ENCODE measurements around the gene BMAL2. TPM values are rescaled to one million over a fixed set of nuclear protein-coding genes. Genes with fewer than 3 reads are reported as not detected.

The BMAL2 gene
- total RNA-seq, 2 experiments from 2014 or later, result 7.5 to 9.7 TPM

- peak; percentile 69 for TF ChIP-seq CTCF (IDR thresholded peaks at IDR 0.05)
- no peaks in the 10 kb centered on the region for H3K9me3 Mint-ChIP-seq
- ATAC-seq (no peak), DNase-seq (no peak)
- no peaks in the 10 kb centered on the region for H3K27me3 Mint-ChIP-seq
- no peak overlapping the region for H3K27ac Mint-ChIP-seq
- CTCF ChIA-PET, result interaction anchor here (0.6 to 7.6 kb wide), 53 partner anchors 8 to 473 kb away, joined by 3 to 81 read pairs (median 4); partner anchors contain the start of genes ITPR2, MED21, STK38L and TM7SF3
- no peak overlapping the region for H3K4me3 Mint-ChIP-seq
- H3K36me3 Mint-ChIP-seq (ENCODE audit: low read depth), result peaks cover 14% of the 10 kb centered on the region
- H3K4me1 Mint-ChIP-seq (ENCODE audit: low read depth), result peaks cover 9% of the 10 kb centered on the region
- intact Hi-C loops (cut with micrococcal nuclease), result loop anchor here (1.0 to 10.0 kb wide), 2 partner anchors 161 to 291 kb away; no protein-coding TSS in a partner anchor
- POLR2A ChIA-PET, result interaction anchor here (0.7 to 1.8 kb wide), 2 partner anchors 283 to 334 kb away, joined by 3 to 6 read pairs; partner anchors contain the start of gene MED21
These were observed 26.8 kb upstream of the BMAL2 start for GRCh38 chr12:27305673-27306456.

DNA sequence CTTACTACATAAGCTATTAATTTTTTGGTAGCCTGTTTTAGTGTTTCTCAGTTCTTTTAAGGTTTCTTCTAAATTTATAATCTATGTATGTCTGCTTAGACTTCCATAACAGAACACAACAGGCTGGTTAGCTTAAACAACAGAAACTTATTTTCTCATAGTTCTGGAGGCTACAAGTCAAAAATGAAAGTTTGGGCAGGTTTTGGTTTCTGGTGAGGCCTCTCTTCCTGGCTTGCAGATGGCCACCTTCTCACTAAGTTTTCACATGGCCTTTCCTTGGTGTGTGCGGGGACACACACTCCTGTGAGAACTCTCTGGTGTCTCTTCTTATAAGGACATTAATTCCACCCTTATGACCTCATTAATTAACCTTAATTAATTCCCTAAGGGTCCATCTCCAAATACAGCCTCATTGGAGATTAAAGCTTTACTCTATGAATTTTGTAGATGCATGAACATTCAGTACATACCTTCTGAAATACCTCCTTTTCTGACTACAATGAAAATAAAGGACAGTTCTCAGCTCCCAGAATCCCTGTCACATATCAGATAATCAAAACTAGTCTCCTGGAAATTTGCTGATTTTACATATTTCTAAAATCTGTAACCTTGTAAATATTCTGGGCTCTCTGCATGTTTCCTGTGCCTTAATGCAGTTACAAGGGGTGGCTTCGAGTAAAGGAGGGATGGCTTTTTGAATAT is 23.2 kb upstream of the BMAL2 start:
- intact Hi-C loops (cut with micrococcal nuclease), result loop anchor here (10.0 kb wide), 1 partner anchor 165 kb away; no protein-coding TSS in a partner anchor
- no peaks in the 10 kb centered on the region for H3K9me3 Mint-ChIP-seq

GRCh38 chr12:27309995-27310315 is 22.7 kb upstream of the BMAL2 start:
- ChIA-PET CTCF (no interaction called here), POLR2A (no interaction called here)
- no peak for ATAC-seq
- H3K27me3 Mint-ChIP-seq, result no peaks in the 10 kb centered on the region
- no peak for TF ChIP-seq CTCF (IDR thresholded peaks at IDR 0.05)
- DNase-seq, result no peak
- H3K4me3 Mint-ChIP-seq, result no peak overlapping the region
- H3K36me3 Mint-ChIP-seq (ENCODE audit: low read depth), result peaks cover 19% of the 10 kb centered on the region
- intact Hi-C loops (cut with micrococcal nuclease), result loop anchor here (10.0 kb wide), 1 partner anchor 165 kb away; no protein-coding TSS in a partner anchor
- H3K9me3 Mint-ChIP-seq, result no peaks in the 10 kb centered on the region
- no peak overlapping the region for H3K27ac Mint-ChIP-seq
- H3K4me1 Mint-ChIP-seq (ENCODE audit: low read depth), result peaks cover 9% of the 10 kb centered on the region

More for the DNA sequence above, 23.2 kb upstream of the BMAL2 start:
- Mint-ChIP-seq H3K27me3 (no peaks in the 10 kb centered on the region), H3K4me3 (no peak overlapping the region), H3K4me1 (ENCODE audit: low read depth) (peaks cover 9% of the 10 kb centered on the region), H3K36me3 (ENCODE audit: low read depth) (peaks cover 19% of the 10 kb centered on the region), H3K27ac (no peak overlapping the region)
- DNase-seq (no peak), ATAC-seq (no peak)
- TF ChIP-seq CTCF (IDR thresholded peaks at IDR 0.05), result no peak
- CTCF ChIA-PET, result interaction anchor here (1.1 to 1.6 kb wide), 3 partner anchors 13 to 294 kb away, joined by 3 to 6 read pairs (median 3); no protein-coding TSS in a partner anchor
- POLR2A ChIA-PET, result interaction anchor here (1.0 kb wide), 1 partner anchor 22 kb away, joined by 3 read pairs; no protein-coding TSS in a partner anchor

DNA sequence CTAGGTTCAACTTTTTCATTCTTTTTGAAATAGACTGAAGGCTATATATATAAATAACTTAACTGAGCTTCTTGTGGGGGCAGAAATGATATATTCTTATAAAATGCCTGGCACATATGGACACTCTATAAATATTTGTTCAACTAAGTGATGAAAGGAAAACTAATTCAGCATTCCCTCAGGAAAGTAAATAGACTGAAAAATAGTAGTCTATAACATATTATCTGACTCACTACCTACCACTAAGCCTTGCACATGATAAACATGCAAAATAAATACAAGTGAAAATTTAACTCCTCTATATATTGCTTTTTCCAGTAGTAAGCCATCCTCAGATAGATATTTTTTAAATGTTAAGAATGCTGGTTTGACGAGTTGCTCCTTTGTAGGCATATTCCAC is 15.7 kb upstream of the BMAL2 start:
- CTCF ChIA-PET, result interaction anchor here (1.4 to 2.7 kb wide), 4 partner anchors 10 to 24 kb away, joined by 3 to 14 read pairs (median 5); no protein-coding TSS in a partner anchor
- Mint-ChIP-seq H3K27me3 (no peaks in the 10 kb centered on the region), H3K36me3 (ENCODE audit: low read depth) (peaks cover 12% of the 10 kb centered on the region), H3K9me3 (no peaks in the 10 kb centered on the region), H3K27ac (no peak overlapping the region), H3K4me1 (ENCODE audit: low read depth) (no peaks in the 10 kb centered on the region), H3K4me3 (no peak overlapping the region)
- ATAC-seq, result no peak
- TF ChIP-seq CTCF (IDR thresholded peaks at IDR 0.05), result no peak
- POLR2A ChIA-PET, result no interaction called here
- intact Hi-C loops (cut with micrococcal nuclease), result no loop called here
- DNase-seq, result no peak
